HG02852 (cell line): ENCODE results near the gene ZNF780A.
"Not testable (repeated sequence)": the region's sequence is repeated elsewhere in the genome, so short reads cannot be mapped to it uniquely, and the experiment has no call there.

ENCODE experiments used
- ATAC-seq: cut with Tn5 transposase; IDR thresholded peaks from one replicate; pipeline ENCODE4 v1.9.1; 2021; ENCODE audit warnings: mild to moderate bottlenecking, moderate library complexity; ENCODE audit not compliant: unreplicated experiment

Gene ZNF780A

DNA sequence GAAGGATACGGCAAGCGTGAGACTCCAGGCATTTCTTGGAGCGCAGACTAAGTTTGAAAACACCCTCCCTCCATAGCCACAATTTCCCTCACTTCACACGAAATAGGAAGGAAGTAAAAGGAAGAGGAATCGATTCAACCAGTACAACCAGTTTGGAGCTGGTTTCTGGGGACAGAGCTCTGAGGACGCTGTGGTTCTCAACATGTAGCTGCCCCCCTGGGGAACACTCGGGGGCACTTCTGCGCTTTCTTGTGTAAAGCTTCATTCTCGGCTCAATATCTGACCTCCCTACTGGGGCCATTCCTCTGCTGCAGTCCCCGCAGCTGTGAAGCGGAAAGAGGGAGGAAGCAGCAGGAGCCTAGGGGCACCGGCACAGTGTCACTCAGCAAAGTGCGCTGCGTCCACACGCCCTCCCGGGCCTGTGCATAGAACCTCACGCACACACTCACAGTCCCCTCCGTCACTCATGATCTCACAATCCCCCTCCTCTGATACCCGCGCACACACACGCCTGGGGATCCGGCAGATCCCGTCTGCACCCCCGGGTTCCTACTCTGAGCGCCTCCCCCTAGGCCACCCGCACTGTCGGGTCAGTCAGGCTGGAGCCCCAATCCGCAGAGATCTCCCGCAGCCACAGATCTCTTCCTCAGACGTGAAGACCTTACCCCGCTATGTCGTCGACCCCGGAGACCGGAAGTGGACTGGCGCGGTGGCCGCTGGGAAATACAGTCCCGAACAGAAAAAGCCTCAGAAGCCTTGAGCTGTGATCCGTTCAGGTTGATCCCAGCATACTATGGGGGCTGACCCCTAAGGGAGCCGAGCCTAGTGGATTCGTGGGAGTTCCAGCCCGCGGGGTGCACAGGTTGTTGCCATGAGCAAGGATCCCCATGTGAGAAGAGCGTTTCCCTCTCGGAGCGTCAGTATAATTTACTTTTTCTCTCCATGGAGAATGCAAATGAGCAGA, at the start of gene ZNF780A:
Gene ZNF780A, minus strand, starts transcription at position 703 of the 964 bp plus-strand sequence. CDS start 6,190 bp downstream, outside the sequence.
- ATAC-seq, result peak; percentile 68

DNA sequence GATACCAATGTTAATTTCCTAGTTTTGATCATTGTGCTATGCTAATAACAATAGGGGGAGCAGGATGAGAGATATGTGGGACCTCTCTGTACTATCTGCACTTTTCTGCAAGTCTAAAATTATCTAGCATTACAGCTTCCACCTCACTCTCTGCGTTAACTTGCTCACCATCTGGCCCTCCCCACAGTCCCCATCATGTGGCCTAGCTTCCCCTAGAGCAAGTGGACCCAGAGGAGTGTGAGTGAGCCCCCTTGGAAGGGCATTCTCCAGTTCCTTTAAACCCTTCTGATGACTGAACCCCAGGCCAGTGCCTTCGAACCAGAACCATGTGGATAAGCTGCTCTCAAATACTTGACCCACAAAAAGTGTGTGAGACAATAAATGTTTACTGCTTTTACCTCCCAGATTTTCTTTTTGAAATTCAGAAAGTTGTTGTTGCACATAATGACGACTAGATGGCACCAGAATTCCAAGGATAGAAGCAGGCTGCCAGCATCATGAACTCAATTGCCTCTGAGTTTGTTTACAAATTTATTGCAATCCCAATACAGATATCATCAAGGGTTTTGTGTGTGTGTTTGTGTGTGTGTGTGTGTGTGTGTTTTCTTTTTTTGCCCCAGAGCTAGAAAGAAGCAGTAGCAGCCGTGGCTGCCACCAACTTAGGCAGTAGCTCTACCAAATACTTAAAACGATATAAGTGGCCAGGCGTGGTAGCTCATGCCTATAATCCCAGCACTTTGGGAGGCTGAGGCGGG, 49.0 kb upstream of the ZNF780A start:
- no peak for ATAC-seq

DNA sequence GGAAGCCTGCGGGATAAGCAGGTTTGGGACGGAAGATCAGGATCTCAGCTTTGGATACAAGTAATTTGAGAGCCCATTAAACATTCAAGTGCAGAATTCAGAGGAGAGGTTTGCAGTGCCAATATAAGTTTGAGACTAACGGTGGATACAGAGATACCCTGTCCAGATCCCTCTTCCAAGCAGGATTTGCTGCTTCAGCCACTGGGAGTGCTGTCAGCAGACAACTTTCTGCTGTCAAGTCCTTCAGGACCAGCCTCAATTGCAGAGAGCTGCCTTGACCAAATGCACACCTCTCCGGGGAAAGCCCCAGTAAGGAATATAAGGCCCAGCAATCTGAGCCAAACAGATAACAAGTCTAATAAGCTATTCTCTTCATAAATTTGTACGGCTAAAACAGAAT, 46.1 kb upstream of the ZNF780A start:
- ATAC-seq, result no peak

DNA sequence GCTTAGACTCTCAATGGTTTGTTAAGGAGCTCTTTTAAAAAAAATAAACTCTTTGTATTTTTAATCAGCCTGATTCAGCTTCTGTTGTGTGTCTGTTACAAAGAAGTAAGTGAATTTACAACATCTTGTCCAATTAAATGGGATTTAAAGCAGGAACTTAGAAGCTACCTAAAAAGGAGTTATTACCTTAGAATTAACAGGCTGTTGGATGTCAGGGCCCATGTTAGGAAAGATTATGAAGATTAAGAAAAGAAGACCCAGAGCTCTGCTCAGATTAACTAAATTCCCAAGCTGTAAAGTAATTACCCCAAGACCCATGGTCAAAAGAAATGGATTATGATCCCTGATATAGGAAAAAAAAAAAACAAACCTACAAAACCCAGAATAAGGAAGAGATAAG, 44.1 kb upstream of the ZNF780A start:
- ATAC-seq, result no peak

DNA sequence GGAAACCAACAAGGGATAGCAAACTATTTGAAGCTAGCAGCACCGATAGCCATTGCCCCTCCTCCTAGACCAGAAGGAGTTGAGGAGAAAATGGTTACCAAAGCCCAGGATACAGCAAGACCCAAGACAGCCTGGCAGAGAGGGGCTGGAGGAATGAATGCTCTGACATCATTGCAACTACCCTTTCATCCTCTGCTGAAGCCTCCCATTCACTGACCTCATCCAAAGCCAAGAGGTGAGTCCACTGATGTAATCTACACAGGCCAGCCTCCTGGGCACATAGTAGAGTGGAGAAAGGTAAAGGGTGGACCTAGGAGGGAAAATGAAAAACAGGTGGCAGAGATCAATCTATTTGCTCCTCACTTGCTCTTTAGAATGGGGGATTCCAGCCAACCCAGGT, 42.7 kb upstream of the ZNF780A start:
- no peak for ATAC-seq

DNA sequence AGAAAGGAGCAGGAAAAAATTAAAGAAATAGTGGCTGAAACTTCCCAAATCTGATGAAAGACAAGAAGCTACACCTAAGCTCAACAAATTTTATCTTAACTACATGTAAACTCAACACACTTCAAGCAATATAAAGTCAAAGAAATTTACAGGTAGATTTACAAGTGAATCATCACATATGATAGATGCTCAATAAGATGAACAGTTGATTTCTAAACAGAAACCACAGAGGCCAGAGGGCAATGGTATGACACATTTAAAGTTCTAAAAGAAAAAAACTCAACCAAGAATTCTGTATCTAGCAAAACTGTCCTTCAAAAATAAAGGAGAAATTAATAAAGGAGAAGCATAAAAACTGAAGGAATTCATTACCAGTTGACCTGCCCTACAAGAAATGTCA, 39.3 kb upstream of the ZNF780A start:
- no peak for ATAC-seq

DNA sequence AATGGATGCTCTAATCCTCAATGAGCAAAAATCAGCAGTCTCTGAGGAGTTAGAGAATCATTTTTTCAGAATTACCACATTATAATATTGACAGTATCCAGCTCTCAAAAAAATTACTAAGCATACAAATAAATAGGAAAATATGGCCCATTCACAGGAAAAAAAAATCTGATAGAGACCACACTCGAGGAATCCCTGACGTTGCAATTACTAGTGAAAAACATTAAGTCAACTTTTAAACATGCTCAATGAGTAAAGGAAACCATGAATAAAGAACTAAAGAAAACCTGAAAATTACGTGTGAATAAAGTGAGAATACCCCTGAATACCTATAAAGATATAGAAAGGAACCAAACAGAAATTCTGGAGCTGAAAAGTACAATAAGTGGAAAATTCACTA, 38.7 kb upstream of the ZNF780A start:
- no peak for ATAC-seq

DNA sequence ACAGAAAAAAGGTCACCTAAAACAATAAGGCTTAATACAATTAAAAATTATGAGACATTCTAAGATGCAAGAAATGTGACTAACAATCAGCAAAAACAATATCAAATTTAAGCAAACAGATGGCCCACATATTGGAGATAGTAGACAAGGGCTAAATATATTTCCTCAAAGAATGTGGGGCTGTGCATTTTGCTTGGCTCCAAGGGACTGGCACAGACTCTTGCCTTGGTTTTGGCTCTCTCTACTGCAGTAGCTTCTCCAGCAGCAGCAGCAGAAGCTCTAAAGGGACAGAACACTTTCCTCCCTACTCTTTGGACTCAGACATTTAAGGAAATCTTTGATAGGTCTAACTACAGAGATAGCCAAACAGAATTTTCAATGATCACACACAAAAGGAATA, 38.2 kb upstream of the ZNF780A start:
- ATAC-seq, result no peak

DNA sequence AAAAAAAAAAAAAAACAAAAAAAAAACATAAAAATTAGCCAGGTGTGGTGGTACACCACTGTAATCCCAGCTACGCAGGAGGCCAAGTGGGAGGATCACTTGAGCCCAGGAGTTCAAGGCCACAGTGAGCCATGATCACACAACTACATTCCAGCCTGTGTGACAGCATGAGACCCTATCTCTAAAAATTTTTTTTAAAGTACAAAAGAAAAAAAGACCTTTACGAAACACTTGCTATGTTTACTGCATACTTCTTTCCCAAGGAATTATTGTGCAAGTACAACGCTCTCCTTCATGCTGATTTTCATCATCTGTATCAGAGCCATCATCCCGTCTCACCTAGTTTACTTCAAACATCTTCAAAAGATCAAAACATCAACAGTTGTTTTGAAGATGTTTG, 28.6 kb upstream of the ZNF780A start:
- ATAC-seq, result no peak

DNA sequence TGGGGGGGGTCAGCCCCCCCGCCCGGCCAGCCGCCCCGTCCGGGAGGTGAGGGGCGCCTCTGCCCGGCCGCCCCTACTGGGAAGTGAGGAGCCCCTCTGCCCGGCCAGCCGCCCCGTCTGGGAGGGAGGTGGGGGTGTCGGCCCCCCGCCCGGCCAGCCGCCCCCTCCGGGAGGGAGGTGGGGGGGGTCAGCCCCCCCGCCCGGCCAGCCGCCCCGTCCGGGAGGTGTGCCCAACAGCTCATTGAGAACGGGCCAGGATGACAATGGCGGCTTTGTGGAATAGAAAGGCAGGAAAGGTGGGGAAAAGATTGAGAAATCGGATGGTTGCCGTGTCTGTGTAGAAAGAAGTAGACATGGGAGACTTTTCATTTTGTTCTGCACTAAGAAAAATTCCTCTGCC, 27.9 kb upstream of the ZNF780A start:
- ATAC-seq, result not testable (repeated sequence)

DNA sequence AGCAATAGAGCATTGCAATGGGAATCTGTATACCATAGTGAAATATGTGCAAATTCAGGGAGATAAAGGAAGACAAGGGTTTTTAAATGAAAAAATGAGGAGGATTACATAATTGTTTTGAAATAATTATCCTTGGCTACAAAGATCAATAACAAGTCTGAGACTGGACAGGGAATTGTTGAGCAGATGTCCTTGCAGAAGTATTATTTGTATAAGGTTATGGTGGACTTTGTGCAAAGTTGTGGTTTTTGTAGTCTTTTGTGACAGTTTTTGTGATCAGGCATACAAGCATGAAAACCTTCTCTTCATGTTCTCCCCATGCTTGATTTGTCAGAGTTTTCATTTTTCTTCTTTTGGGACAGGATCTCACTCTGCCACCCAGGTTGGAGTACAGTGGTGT, 25.3 kb upstream of the ZNF780A start:
- no peak for ATAC-seq

DNA sequence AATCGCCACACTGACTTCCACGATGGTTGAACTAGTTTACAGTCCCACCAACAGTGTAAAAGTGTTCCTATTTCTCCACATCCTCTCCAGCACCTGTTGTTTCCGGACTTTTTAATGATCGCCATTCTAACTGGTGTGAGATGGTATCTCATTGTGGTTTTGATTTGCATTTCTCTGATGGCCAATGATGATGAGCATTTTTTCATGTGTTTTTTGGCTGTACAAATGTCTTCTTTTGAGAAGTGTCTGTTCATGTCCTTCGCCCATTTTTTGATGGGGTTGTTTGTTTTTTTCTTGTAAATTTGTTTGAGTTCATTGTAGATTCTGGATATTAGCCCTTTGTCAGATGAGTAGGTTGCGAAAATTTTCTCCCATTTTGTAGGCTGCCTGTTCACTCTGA, 23.4 kb upstream of the ZNF780A start:
- not testable (repeated sequence) for ATAC-seq

DNA sequence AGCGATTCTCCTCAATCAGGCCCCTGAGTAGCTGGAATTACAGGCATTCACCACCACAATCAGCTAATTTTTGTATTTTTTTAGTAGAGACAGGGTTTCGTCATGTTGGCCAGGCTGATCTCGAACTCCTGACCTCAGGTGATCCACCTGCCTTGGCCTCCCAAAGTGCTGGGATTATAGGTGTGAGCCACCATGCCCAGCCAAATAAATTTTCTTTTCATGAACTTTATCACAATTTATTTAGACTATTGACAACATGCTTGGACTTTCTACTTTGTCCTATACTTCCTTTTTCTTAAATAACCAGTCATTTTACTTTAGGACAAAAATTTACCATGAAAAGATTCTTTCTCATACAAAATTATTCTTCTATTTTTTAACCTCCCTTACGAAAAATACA, 21.5 kb upstream of the ZNF780A start:
- not testable (repeated sequence) for ATAC-seq

DNA sequence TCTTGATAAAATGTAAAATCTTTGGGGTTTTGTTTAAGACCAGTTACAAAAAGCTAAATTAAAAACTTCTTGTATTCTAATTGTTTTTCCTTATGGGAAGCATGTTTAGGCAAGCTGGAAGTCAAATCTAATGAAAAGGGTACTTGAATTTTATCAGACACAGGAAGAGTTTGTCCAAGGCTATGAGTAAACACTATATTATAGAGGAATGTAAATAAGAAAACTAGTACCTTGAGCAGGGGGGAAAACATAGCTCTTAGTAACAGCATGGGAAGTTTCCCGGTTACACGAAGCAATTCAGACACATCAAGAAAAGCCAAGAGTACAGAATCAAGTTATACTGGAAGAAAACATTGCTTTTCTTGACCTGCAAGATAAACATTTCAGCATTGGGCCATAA, 19.8 kb upstream of the ZNF780A start:
- ATAC-seq, result no peak

DNA sequence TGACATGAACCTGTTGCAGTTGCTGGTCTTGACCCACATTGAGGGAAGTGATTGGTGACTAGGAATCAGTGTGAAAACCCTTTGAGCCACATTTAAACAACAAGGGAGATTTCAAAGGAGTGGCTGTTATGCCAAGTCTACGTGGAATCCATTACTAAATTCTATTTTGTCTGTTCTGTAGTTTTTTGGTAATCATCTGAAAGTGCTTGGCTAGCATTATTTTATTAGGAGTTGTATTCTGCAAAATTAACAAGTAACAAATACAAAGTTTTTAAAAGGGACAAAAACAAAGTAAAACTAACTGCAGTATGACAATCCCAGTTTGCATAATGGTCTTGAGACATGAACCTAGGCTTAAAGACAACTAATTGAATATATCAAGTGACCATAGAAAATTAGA, 14.0 kb upstream of the ZNF780A start:
- no peak for ATAC-seq

DNA sequence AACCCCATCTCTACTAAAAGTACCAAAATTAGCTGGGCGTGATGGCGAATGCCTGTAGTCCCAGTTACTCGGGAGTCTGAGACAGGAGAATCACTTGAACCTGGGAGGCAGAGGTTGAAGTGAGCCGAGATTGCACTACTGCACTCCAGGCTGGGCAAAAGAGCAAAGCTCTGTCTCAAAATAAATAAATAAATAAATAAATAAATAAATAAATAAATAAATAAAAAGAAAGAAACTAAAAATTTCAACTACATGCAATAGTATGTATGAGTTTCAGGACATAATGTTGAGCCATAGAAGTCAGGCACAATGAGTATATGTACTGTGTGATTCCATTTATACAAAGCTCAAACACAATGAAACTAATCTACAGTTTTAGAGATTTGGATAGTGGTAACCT, 12.9 kb upstream of the ZNF780A start:
- ATAC-seq, result no peak

DNA sequence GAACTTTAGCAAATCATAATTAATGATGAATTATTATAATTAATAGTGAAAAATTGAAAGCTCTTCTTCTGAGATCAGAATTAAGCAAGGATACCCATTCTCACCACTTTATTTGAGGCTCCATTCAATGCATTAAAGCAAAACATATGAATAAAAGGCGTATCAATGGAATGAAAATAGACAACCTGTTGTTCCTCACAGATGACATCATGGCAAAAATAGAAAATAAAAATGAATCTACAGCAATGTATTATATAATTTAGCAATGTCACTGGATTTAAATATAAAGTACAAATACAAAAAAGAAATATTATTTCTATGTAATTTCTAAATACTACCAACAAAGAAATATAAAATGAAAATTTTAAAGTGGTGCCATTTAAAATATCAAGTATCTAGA, 11.1 kb upstream of the ZNF780A start:
- no peak for ATAC-seq

DNA sequence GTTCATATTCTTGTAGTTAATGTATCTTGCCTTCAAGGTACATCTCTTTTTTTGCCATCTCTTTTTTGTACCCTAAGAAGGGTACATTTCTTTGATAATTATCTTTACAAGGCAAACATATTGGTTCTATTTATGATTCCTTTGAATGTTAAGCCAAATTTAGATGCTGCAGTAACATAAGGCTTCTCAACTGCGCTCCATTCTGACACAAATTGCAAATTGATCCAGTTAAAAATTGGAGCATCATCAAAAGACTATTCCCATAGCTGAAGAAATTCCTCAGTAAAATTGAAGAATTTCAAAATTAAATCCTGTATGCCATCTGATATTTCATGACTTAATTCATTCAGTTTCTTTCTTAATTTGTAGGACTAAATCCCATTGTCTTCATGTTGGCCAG, 2.7 kb upstream of the ZNF780A start:
- no peak for ATAC-seq

DNA sequence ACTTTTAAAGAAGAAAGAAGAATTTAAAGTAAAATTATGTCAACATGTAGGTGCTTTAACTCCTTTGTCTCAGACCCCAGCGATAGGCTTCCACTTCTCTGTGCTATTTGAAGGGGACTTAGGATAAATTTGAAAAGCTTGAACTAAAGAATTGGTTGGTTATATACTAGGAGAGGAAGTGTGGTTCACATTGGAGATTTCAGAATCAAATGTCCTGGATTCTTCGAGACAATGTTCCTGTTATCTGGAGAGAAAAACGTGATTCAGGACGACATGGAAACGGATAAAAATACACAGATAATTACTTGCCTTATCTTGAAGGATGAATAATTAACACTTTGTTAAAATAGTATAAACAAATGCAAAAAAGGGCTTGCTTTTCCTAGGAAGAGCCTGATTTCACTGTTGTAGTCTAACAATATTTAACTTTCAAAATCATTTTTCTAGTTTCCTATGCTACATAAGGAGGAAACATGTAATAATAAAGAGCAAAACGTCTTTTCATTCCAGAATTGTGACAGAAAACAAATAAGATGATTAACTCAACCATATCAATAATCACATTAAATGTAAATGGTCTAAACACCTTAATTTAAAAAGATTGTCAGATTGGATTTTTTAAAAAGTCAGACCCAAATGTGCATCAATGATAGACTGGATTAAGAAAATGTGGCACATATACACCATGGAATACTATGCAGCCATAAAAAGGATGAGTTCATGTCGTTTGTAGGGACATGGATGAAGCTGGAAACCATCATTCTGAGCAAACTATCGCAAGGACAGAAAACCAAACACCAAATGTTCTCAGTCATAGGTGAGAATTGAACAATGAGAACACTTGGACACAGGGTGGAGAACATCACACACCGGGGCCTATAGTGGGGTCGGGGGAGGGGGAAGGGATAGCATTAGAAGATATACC, 724 bp upstream of the ZNF780A start:
- no peak for ATAC-seq

DNA sequence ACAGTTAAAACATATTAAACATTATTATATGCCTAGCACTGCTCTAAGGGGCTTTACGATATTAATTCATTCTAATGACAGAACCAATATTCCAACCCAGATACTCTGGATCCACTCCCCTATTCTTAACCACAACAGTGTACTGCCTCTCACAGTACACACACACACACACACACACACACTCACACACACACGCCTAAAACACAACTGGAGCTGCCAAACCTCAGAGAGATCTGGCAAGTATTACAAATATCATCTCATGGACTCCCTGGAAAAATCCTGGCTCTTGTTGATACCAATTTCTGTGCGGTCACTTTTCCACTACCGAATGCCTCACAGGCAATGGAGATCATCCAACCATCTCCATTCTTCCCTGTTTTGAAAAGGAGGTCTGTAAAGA, 1.3 kb downstream of the ZNF780A start:
- ATAC-seq, result no peak
